ENCODE results near the gene ENTREP1. TPM values are rescaled to one million over a fixed set of nuclear protein-coding genes. Genes with fewer than 3 reads are reported as not detected.
"Not testable (repeated sequence)": the region's sequence is repeated elsewhere in the genome, so short reads cannot be mapped to it uniquely, and the experiment has no call there.

ENTREP1 gene
- total and polyA plus RNA-seq, 8 donors, result 2.0 to 40.2 (median 11.3) TPM

DNA sequence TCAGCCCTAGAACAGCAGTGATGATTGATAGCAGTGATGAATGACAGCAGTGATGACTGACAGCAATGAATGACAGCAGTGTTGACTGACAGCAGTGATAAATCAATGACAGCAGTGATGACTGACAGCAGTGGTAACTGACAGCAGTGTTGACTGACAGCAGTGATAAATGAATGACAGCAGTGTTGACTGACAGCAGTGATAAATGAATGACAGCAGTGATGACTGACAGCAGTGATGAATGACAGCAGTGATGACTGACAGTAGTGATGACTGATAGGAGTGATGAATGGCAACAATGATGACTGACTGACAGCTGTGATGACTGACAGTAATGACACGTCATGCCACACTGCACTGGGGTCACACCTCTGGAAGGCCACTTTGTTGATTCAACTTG, 106.8 kb downstream of the ENTREP1 start:
- 83 to 97% (median 91%) methylated on average over 1 of the region's 1 CpG for WGBS, 5 donors
- Histone ChIP-seq H3K27me3 (no peaks in the 10 kb centered on the region), H3K4me1 (no peaks in the 10 kb centered on the region), H3K9me3 (no peaks in the 10 kb centered on the region), H3K27ac (no peak overlapping the region), H3K36me3 (peaks cover 0 to 15% (median 0%) of the 10 kb centered on the region in 4 donors), H3K4me3 (no peak overlapping the region)
- intact Hi-C loops (cut with DNase I; ENCODE audit: low total_unique reads), result no loop called here
- no peak for DNase-seq
- no peak for TF ChIP-seq EP300 (IDR thresholded peaks at IDR 0.05)

- Histone ChIP-seq H3K4me3 (no peak overlapping the region), H3K36me3 (peaks cover 0 to 15% (median 0%) of the 10 kb centered on the region in 4 donors), H3K27ac (no peak overlapping the region), H3K4me1 (no peaks in the 10 kb centered on the region), H3K9me3 (no peaks in the 10 kb centered on the region), H3K27me3 (no peaks in the 10 kb centered on the region)
- DNase-seq, result no peak
- TF ChIP-seq POLR2A (IDR thresholded peaks at IDR 0.05) (no peak), POLR2AphosphoS5 (IDR thresholded peaks at IDR 0.05) (no peak), EP300 (IDR thresholded peaks at IDR 0.05) (no peak), CTCF (IDR thresholded peaks at IDR 0.05) (no peak)
- WGBS, 5 donors, result 89 to 96% (median 93%) methylated on average over 11 of the region's 11 CpGs
- intact Hi-C loops (cut with DNase I; ENCODE audit: low total_unique reads), result no loop called here
Observed at GRCh38 chr9:69432623-69433022, 107.6 kb downstream of the ENTREP1 start.

GRCh38 chr9:69433392-69433791, 108.4 kb downstream of the ENTREP1 start:
- Histone ChIP-seq H3K27me3 (no peaks in the 10 kb centered on the region), H3K9me3 (no peaks in the 10 kb centered on the region), H3K27ac (no peak overlapping the region), H3K36me3 (peaks cover 0 to 15% (median 0%) of the 10 kb centered on the region in 4 donors), H3K4me1 (no peaks in the 10 kb centered on the region), H3K4me3 (no peak overlapping the region)
- 4 to 31% (median 22%) methylated on average over 1 of the region's 1 CpG for WGBS, 5 donors
- TF ChIP-seq POLR2A (IDR thresholded peaks at IDR 0.05) (no peak), CTCF (IDR thresholded peaks at IDR 0.05) (no peak), EP300 (IDR thresholded peaks at IDR 0.05) (no peak), POLR2AphosphoS5 (IDR thresholded peaks at IDR 0.05) (no peak)
- no peak for DNase-seq
- intact Hi-C loops (cut with DNase I; ENCODE audit: low total_unique reads), result no loop called here

- H3K4me3 ChIP-seq, result no peak overlapping the region
- no peaks in the 10 kb centered on the region for H3K9me3 ChIP-seq
- 95 to 99% (median 96%) methylated on average over 6 of the region's 6 CpGs for WGBS, 5 donors
- no peak for DNase-seq
- H3K4me1 ChIP-seq, result no peaks in the 10 kb centered on the region
- H3K27me3 ChIP-seq, result no peaks in the 10 kb centered on the region
- no peak overlapping the region for H3K27ac ChIP-seq
- TF ChIP-seq EP300 (IDR thresholded peaks at IDR 0.05), result no peak
- TF ChIP-seq POLR2A (IDR thresholded peaks at IDR 0.05), result no peak
- no peak for TF ChIP-seq POLR2AphosphoS5 (IDR thresholded peaks at IDR 0.05)
- TF ChIP-seq CTCF (IDR thresholded peaks at IDR 0.05), result no peak
- peaks cover 0 to 15% (median 0%) of the 10 kb centered on the region in 4 donors for H3K36me3 ChIP-seq
- intact Hi-C loops (cut with DNase I; ENCODE audit: low total_unique reads), result no loop called here
Observed at GRCh38 chr9:69433968-69434367, 109.0 kb downstream of the ENTREP1 start.

DNA sequence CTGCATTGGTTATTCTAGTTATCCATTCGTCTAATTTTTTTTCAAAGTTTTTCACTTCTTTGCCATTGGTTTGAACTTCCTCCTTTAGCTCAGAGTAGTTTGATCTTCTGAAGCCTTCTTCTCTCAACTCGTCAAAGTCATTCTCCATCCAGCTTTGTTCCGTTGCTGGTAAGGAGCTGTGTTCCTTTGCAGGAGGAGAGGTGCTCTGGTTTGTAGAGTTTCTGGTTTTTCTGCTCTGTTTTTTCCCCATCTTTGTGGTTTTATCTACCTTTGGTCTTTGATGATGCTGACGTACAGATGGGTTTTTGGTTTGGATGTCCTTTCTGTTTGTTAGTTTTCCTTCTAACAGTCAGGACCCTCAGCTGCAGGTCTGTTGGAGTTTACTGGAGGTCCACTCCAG, 114.6 kb downstream of the ENTREP1 start:
- H3K4me3 ChIP-seq; H3K27me3 ChIP-seq; H3K9me3 ChIP-seq; H3K27ac ChIP-seq; H3K4me1 ChIP-seq; DNase-seq; intact Hi-C loops (cut with DNase I; ENCODE audit: low total_unique reads): not testable (repeated sequence)
- 85 to 90% (median 90%) methylated on average over 4 of the region's 4 CpGs for WGBS, 5 donors
- peaks cover 0 to 14% (median 9%) of the 10 kb centered on the region in 4 donors for H3K36me3 ChIP-seq

GRCh38 chr9:69440254-69440955, 115.4 kb downstream of the ENTREP1 start:
- H3K27ac ChIP-seq; DNase-seq; intact Hi-C loops (cut with DNase I; ENCODE audit: low total_unique reads); H3K4me1 ChIP-seq; H3K27me3 ChIP-seq; H3K9me3 ChIP-seq; H3K4me3 ChIP-seq: not testable (repeated sequence)
- peaks cover 0 to 14% (median 9%) of the 10 kb centered on the region in 4 donors for H3K36me3 ChIP-seq
- WGBS, 5 donors, result 79 to 86% (median 82%) methylated on average over 15 of the region's 15 CpGs

Measured in stomach (tissue), 9 donors.